GM18909 (cell line): ENCODE results near the gene THSD8.
"Not testable (repeated sequence)": the region's sequence is repeated elsewhere in the genome, so short reads cannot be mapped to it uniquely, and the experiment has no call there.

ENCODE experiments used
- ATAC-seq: cut with Tn5 transposase; IDR thresholded peaks from one replicate; pipeline ENCODE4 v1.9.1; 2021; ENCODE audit warnings: mild to moderate bottlenecking; ENCODE audit not compliant: unreplicated experiment, poor library complexity

Gene THSD8

GRCh38 chr19:12817188-12817587, 15.3 kb downstream of the THSD8 start:
- ATAC-seq = not testable (repeated sequence)

- ATAC-seq = not testable (repeated sequence)
Measured at GRCh38 chr19:12817810-12818209, 15.9 kb downstream of the THSD8 start.

- no peak for ATAC-seq
Measured at GRCh38 chr19:12821761-12822160, 19.9 kb downstream of the THSD8 start.

DNA sequence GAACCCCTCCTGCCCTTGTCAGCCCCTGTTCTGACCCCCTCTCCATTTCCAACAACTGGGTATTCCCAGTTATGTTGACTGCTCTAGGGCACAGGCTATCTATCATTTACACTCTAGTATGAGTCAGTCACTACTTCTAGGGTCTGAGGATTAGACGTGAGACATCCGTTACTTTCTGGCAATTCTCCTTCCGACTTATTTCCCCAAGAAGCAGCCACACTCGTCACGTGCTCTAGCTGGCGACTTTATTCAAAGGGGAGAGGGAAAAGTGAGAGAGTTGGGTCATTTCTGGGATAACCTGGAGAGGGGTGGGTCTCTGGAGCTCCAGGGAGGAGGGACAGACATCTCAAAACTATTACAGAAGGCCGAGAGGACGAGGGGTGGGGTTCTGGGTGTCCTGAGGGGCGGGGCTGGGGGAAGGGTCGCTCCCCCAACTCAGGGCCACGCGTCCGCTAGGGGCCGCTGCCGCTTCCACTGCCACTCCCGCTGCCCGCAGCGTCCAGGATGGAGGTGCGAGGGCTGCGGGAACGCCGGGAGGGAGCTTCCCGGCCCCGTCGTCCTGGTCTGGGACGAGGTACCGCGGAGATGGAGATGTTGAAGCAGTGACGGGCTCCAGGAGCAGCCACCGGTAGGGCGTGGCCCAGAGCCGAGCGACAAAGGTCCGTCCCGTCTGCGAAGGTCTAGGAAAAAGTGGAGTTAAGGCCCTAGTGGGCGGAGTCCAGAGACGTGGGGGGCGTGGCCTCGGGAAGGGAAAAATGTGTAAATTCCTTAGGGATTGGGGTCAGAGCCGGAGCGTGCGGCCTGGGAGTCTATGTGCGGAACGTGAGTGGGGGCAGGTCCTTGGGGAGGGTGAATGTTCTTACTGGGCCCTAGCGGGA, 23.6 kb downstream of the THSD8 start:
- no peak for ATAC-seq

- no peak for ATAC-seq
Measured at GRCh38 chr19:12828494-12828893, 26.6 kb downstream of the THSD8 start.

GRCh38 chr19:12833418-12833737, 31.5 kb downstream of the THSD8 start:
- ATAC-seq = no peak

- no peak for ATAC-seq
Measured at GRCh38 chr19:12833738-12834565, 32.1 kb downstream of the THSD8 start.

DNA sequence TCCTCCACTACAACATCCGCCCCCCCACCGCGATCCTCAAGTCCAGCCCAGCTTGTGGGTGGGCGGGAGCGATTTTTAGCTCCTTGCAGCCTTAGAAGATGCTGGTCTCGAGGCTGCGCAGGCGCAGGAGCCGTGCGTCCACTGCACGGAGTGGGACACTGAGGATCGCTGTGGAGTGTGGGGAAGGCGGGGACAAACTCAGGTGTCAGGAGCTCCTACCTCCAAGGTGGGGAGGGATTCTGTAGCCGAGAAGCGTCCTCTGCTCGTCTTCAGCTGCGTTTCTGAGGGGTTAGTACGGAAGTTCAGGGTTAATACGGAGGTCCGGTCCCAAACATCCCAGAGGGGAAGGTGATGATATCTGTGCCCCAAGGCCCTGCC, 32.7 kb downstream of the THSD8 start, which contains the start of gene RTBDN:
Gene RTBDN (minus strand): TSS at position 14 of the 378 bp plus-strand sequence. CDS start 4,600 bp downstream, outside the sequence.
- no peak for ATAC-seq

DNA sequence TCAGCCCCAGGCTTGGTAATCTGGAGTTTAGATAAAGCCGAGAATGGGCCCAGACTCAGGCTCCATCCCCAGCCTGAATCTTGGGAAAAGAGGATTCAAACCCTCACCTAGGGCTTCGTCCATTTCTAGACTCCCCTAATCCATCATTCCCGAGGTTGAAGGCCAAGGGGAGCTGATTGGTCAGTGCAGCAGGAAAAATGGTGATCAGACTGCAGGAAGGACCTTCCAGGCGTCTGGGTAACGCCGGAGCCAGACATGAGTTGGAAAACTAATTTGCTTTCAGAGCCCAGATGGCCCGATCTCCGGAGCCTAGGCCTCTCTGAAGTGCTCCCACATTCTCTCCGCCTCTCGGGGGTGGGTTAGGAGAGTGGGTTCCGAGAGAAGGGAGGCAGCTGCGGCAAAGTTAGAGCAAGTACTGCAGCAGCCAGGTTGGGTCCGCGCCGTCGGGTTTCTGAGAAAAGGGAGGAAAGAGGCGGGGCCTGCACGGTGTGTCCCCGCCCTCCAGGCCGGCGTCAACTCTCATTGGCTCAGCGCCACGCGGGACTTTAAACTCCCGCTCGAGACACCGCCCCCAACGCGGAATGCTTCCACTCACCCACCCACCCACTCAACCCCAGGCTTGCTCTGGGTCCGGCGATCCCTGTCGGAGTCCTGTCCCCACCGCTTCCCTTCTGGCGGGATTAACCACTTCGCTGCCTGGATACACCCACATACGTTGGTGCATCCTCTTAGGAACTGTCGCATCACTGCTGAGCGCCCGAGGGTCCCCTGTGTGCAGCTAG, 33.3 kb downstream of the THSD8 start:
- ATAC-seq = no peak

- ATAC-seq = no peak
Measured at GRCh38 chr19:12836529-12836863, 34.6 kb downstream of the THSD8 start.

DNA sequence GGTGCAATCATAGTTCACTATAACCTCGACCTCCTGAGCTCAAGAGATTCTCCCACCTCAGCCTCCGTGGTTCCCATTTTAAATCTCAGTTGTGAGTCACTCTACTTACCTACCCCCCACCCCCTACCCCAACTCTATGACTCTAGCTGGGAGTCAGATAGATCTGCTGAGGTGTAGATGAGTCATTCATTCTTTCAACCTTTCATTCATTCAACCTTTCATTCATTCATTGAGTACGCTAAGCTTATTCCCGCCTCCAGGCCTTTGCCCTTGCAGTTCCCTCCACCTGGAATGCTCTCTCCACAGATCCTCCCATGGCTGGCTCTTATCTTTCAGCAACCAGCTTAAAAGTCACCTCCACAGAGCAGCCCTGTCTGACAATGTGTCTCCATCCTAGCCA, 35.4 kb downstream of the THSD8 start:
- ATAC-seq = no peak

DNA sequence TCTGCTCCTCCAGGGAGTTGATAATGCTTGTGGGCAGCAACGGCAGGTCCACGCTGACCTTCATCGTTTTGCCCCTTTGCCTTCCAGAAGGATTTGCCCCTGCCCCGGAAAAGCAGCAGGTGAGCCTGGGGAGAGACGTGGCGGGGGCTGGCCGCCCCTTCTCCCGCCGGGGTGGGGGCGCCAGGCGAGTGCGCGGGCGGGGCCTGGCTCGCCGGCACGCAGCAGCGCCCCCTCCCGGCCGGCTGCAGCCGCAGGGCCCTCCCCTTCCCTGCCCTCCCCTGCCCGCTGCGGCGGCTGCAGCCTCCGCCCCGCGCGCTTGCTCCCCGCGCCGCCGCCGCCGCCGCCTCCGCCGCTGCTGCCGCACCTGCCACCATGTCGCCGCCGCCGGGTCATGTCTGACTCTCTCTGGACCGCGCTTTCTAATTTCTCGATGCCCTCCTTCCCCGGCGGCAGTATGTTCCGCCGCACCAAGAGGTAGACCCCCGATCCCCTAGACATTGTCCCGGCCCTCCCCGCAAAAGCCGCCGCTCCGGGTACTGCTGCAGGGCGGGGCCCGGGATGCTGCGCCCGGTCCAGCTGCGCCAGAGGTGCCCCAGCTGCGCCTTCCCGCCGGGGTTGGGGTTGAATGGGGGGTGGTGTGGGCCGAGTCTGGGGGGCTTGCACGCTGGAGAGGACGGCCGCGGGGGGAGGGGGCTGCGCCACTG, 36.5 kb downstream of the THSD8 start, which contains the start of gene MAST1:
Gene MAST1 (plus strand): TSS at position 334 of the 704 bp plus-strand sequence. CDS start 58 bp downstream, at position 392.
- ATAC-seq = no peak

DNA sequence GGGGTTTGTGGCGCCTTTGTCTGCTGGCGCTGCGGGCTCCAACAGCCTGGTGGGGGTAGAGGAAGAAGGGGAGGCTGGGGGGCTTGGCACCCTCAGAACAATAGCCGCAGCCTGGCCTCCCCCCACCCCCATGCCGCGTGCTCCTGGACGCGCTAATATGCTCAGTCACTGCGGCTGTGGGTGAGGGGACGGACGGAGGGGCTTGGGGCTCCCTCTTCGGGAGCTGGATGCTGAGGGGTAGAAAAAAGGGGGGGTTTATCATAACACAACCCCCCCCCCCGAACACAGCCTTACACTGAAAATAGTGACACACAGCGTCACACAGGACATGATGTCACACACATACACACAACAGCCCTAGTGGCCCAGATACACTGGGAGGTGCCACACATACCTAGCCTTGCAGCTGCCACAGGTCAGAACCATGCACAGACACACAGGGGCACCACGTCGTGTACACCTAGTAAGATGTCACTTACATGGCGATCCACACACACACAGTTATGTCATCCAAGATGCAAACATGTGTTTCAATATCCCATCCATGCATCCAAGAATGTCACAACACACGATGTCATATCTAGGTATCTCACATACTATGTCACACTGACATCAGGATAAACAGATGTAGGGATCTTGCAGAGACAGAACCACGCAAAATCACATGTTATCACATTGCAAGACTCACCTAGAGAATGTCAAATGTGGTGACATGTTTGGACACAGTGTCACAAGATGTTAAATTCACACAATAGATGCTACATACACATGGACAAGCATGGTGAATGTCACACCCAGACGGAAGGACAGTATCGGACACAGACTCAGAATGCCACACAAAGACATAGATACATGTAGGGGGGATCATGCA, 37.3 kb downstream of the THSD8 start:
- ATAC-seq = no peak

- ATAC-seq = no peak
Measured at GRCh38 chr19:12840091-12841079, 38.5 kb downstream of the THSD8 start.

DNA sequence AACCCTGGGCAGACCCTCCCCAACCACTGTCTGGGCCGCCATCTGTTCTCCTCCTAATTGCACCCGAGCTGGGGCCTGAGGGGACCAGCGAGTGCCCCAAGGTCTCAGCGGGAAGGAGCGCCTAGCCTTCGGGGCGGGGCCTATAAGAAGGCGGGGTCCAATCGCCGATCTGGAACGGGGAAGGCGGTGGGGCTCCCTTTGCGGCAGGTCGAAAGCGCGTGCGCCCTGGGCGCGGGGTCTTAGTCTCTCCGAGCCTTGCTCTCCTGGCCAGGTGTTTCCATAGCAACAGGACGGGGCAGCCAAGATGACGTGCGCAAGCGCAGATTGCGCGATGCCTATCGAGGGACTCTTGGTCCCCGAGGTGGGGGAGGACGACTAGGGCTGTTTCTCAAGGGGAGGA, 39.2 kb downstream of the THSD8 start:
- no peak for ATAC-seq

GRCh38 chr19:12842511-12842910, 40.6 kb downstream of the THSD8 start:
- ATAC-seq = no peak

GRCh38 chr19:12843328-12843727, 41.5 kb downstream of the THSD8 start:
- ATAC-seq = no peak
